Small intestine (tissue), 7 donors: Measurements from ENCODE around the gene POP4. TPM values are rescaled to one million over a fixed set of nuclear protein-coding genes. Genes with fewer than 3 reads are reported as not detected.

Experiments used
- DNase-seq, 2 donors: peaks; one replicate each; pipeline versions ENCODE4 v3.0.0 to v3.0.0-alpha.2; 2013
- FAIRE-seq: peaks from 2 replicates; lab custom pipeline; 2012; peaks lifted over from hg19 to GRCh38; lab: Jason Lieb, UNC
- H3K27ac ChIP-seq, 3 donors: one replicate each; pipeline ENCODE4 v1.5.1; 2013; ENCODE audit warnings: low read length in 2 of 3, mild to moderate bottlenecking in 2 of 3, control low read depth in 1 of 3, inconsistent platforms in 1 of 3, low read depth in 1 of 3, moderate library complexity in 1 of 3
- H3K27me3 ChIP-seq, 3 donors: one replicate each; pipeline ENCODE4 v1.6.1; 2013; ENCODE audit warnings: low read length in 3 of 3, inconsistent platforms in 1 of 3; ENCODE audit not compliant: control insufficient read depth in 3 of 3, insufficient read depth in 3 of 3
- H3K36me3 ChIP-seq, 3 donors: one replicate each; pipeline ENCODE4 v1.6.1; 2013; ENCODE audit warnings: low read length in 3 of 3, inconsistent platforms in 1 of 3, low read depth in 1 of 3, mild to moderate bottlenecking in 1 of 3, moderate library complexity in 1 of 3; ENCODE audit not compliant: control insufficient read depth in 3 of 3, insufficient read depth in 2 of 3
- H3K4me1 ChIP-seq, 3 donors: one replicate each; pipeline ENCODE4 v1.6.1; 2013; ENCODE audit warnings: low read length in 2 of 3, inconsistent platforms in 1 of 3, low read depth in 1 of 3, mild to moderate bottlenecking in 1 of 3, moderate library complexity in 1 of 3; ENCODE audit not compliant: control insufficient read depth in 3 of 3, insufficient read depth in 2 of 3
- H3K4me3 ChIP-seq, 3 donors: one replicate each; pipeline ENCODE4 v1.5.1; 2013; ENCODE audit warnings: low read length in 3 of 3, control low read depth in 1 of 3, inconsistent platforms in 1 of 3, low read depth in 1 of 3, mild to moderate bottlenecking in 1 of 3, moderate library complexity in 1 of 3
- H3K9me3 ChIP-seq, 2 donors: one replicate each; pipeline ENCODE4 v1.6.1; 2013; ENCODE audit warnings: low read depth in 1 of 2, low read length in 1 of 2; ENCODE audit not compliant: control insufficient read depth in 2 of 2, insufficient read depth in 1 of 2
- whole genome bisulfite sequencing, 3 donors: extraction: QIAGEN DNeasy Blood & Tissue Kit; methylation state at CpG; one replicate each; pipeline ENCODE4 v1.1.7; 2013; 5-methylcytosine and 5-hydroxymethylcytosine counted together
- polyA plus RNA-seq, 4 donors: library from polyadenylated mRNA; stranded (reverse) in 3 of 4; unstranded in 1 of 4; fragments of 200-250 nt in 3 of 4; fragments of 120-200 nt in 1 of 4; gene quantifications; one replicate each; pipeline versions ENCODE4 v1.2.1 to v1.2.3, GENCODE V29; 2013
- donor health status: healthy with polysubstance abuse.
- donor health status: control.
- donor health status: control.
- donor health status: Bipolar disorder and iron deficiency.
- donor health status: healthy.

POP4 gene
- polyA plus RNA-seq, 4 donors = 64.3 to 102 (median 80.8) TPM

GRCh38 chr19:29563486-29564101 is 42.5 kb upstream of the POP4 start:
- no peak overlapping the region for H3K4me3 ChIP-seq
- peaks cover 0 to 8% of the 10 kb centered on the region in 2 donors for H3K9me3 ChIP-seq
- no peaks in the 10 kb centered on the region for H3K4me1 ChIP-seq
- 63 to 75% (median 69%) methylated on average over 11 of the region's 11 CpGs for WGBS, 3 donors
- peaks cover 0 to 18% (median 0%) of the 10 kb centered on the region in 3 donors for H3K36me3 ChIP-seq
- FAIRE-seq (no peak), DNase-seq (peak in 1 of 2 donors; percentile 68)
- no peaks in the 10 kb centered on the region for H3K27me3 ChIP-seq
- H3K27ac ChIP-seq = no peak overlapping the region

- FAIRE-seq (no peak), DNase-seq (no peak)
- 47 to 71% (median 59%) methylated on average over 11 of the region's 11 CpGs for WGBS, 3 donors
- Histone ChIP-seq H3K4me3 (no peak overlapping the region), H3K4me1 (no peaks in the 10 kb centered on the region), H3K27me3 (no peaks in the 10 kb centered on the region), H3K36me3 (peaks cover 0 to 18% (median 0%) of the 10 kb centered on the region in 3 donors), H3K9me3 (peaks cover 0 to 8% of the 10 kb centered on the region in 2 donors), H3K27ac (no peak overlapping the region)
Observed at GRCh38 chr19:29564574-29565005, 41.5 kb upstream of the POP4 start.

GRCh38 chr19:29565171-29565570 is 40.9 kb upstream of the POP4 start:
- H3K9me3 ChIP-seq = peaks cover 0 to 3% of the 10 kb centered on the region in 2 donors
- DNase-seq (no peak), FAIRE-seq (no peak)
- H3K27ac ChIP-seq = no peak overlapping the region
- H3K4me1 ChIP-seq = no peaks in the 10 kb centered on the region
- no peak overlapping the region for H3K4me3 ChIP-seq
- H3K36me3 ChIP-seq = peaks cover 0 to 16% (median 0%) of the 10 kb centered on the region in 3 donors
- 86 to 88% (median 88%) methylated on average over 19 of the region's 19 CpGs for WGBS, 3 donors
- H3K27me3 ChIP-seq = no peaks in the 10 kb centered on the region

GRCh38 chr19:29566496-29567054 is 39.5 kb upstream of the POP4 start:
- FAIRE-seq = no peak
- H3K9me3 ChIP-seq = no peaks in the 10 kb centered on the region
- H3K36me3 ChIP-seq = peaks cover 0 to 16% (median 0%) of the 10 kb centered on the region in 3 donors
- H3K27ac ChIP-seq = no peak overlapping the region
- WGBS, 3 donors = 69 to 79% (median 71%) methylated on average over 3 of the region's 3 CpGs
- H3K27me3 ChIP-seq = no peaks in the 10 kb centered on the region
- H3K4me3 ChIP-seq = no peak overlapping the region
- no peak for DNase-seq
- H3K4me1 ChIP-seq = no peaks in the 10 kb centered on the region

GRCh38 chr19:29567366-29567915 is 38.6 kb upstream of the POP4 start:
- DNase-seq = no peak
- FAIRE-seq = no peak
- H3K9me3 ChIP-seq = no peaks in the 10 kb centered on the region
- no peak overlapping the region for H3K4me3 ChIP-seq
- H3K27ac ChIP-seq = no peak overlapping the region
- H3K36me3 ChIP-seq = peaks cover 0 to 14% (median 0%) of the 10 kb centered on the region in 3 donors
- no peaks in the 10 kb centered on the region for H3K27me3 ChIP-seq
- 61 to 74% (median 70%) methylated on average over 2 of the region's 2 CpGs for WGBS, 3 donors
- no peaks in the 10 kb centered on the region for H3K4me1 ChIP-seq

- DNase-seq = no peak
- 69 to 77% (median 71%) methylated on average over 21 to 22 of the region's 22 CpGs for WGBS, 3 donors
- peaks cover 0 to 2% (median 0%) of the 10 kb centered on the region in 3 donors for H3K27me3 ChIP-seq
Observed at GRCh38 chr19:29568036-29569025, 37.8 kb upstream of the POP4 start.

GRCh38 chr19:29569038-29569911 is 36.8 kb upstream of the POP4 start:
- Histone ChIP-seq H3K9me3 (no peaks in the 10 kb centered on the region), H3K27ac (no peak overlapping the region), H3K4me3 (no peak overlapping the region), H3K36me3 (peaks cover 0 to 12% (median 0%) of the 10 kb centered on the region in 3 donors), H3K27me3 (peaks cover 0 to 6% (median 0%) of the 10 kb centered on the region in 3 donors), H3K4me1 (no peaks in the 10 kb centered on the region)
- WGBS, 3 donors = 75 to 77% (median 76%) methylated on average over 9 of the region's 9 CpGs
- DNase-seq (no peak), FAIRE-seq (no peak)

More at GRCh38 chr19:29568036-29569025, 37.8 kb upstream of the POP4 start:
- no peak overlapping the region for H3K4me3 ChIP-seq
- H3K36me3 ChIP-seq = peaks cover 0 to 14% (median 0%) of the 10 kb centered on the region in 3 donors
- H3K27ac ChIP-seq = no peak overlapping the region
- no peak for FAIRE-seq
- H3K4me1 ChIP-seq = no peaks in the 10 kb centered on the region
- H3K9me3 ChIP-seq = no peaks in the 10 kb centered on the region
